Measurements from ENCODE around the gene CRYBB2. TPM values are rescaled to one million over a fixed set of nuclear protein-coding genes. Genes with fewer than 3 reads are reported as not detected.

CRYBB2 gene
- total RNA-seq, 1 experiment from 2014 or later = not detected

DNA sequence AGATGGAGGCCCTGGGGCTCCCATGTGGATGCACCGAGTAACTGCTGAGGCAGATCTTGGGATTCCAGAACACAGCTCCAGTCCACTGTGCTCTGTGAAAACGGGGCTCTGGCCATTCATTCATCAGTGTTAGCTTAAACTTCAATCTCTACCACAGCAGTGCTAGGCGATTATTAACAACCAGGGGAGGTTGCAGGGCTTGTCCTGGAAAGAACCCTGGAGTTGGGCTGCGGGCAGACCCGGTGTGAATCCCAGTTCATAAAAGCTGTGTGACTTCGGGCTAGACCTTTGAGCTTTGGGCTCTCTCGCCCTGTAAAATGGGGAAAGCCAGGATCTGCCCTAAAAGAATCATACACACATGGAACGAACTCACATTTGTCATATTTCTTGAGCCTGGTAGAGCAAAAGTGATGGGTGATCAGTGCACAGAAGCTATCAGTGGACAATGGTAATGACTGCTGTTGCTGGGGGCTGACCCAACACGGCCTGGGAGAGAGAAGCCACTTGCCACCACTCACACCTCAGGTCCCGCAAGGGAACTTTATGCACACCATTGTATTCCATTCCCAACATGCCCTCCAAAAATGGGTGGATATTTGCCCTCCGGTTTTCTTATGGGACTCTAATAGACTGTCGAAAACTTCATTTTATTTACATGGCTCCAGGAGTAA lies 35.4 kb upstream of the CRYBB2 start:
- no peak overlapping the region for H2BK120ac ChIP-seq (ENCODE audit: low read depth, low read length, poor library complexity, severe bottlenecking)
- no peak overlapping the region for H3K18ac ChIP-seq (ENCODE audit: insufficient read length, low read depth, low read length)
- H3K9me3 ChIP-seq (ENCODE audit: control insufficient read depth, low read depth, low read length) = no peaks in the 10 kb centered on the region
- H4K8ac ChIP-seq (replicated peaks; ENCODE audit: insufficient read length, low read depth, low read length) = no peak overlapping the region
- WGBS (ENCODE audit: extremely low coverage, insufficient read length, low lambda C conversion rate) = no CpG with 5 or more reads among the region's 12 CpGs
- no peak overlapping the region for H2BK20ac ChIP-seq (ENCODE audit: low read depth, low read length, poor library complexity, severe bottlenecking)
- no peaks in the 10 kb centered on the region for H3K79me2 ChIP-seq (ENCODE audit: insufficient read depth, low read length)
- H2BK12ac ChIP-seq (ENCODE audit: insufficient read length, low read depth, low read length) = no peak overlapping the region
- H3K4me1 ChIP-seq (ENCODE audit: insufficient read depth, low read length) = no peaks in the 10 kb centered on the region
- no peak overlapping the region for H3K23ac ChIP-seq (ENCODE audit: insufficient read length, low read depth, low read length)
- H3K27ac Mint-ChIP-seq = peak overlapping the region; percentile 8 to 94 (median 43); a peak in 4 of 7 replicates
- H3K4me3 Mint-ChIP-seq = no peak overlapping the region; a peak in 1 of 5 replicates
- no peak overlapping the region for H2BK5ac ChIP-seq (ENCODE audit: insufficient read length, low read length)
- H3K4me2 ChIP-seq (ENCODE audit: insufficient read depth, insufficient read length, low read length) = no peak overlapping the region
- H4K20me1 ChIP-seq (ENCODE audit: control insufficient read depth, insufficient read depth, insufficient read length) = no peaks in the 10 kb centered on the region
- no peaks in the 10 kb centered on the region for H3K27me3 Mint-ChIP-seq (ENCODE audit: low read depth)
- DNase-seq = no peak
- no peak overlapping the region for H3K56ac ChIP-seq (ENCODE audit: insufficient read length, low read depth, low read length)
- H4K91ac ChIP-seq (ENCODE audit: insufficient read length, low read depth, low read length) = no peak overlapping the region
- H3K36me3 Mint-ChIP-seq (ENCODE audit: insufficient read depth in 1 of 3, low read depth in 3 of 3) = peaks cover 14 to 53% (median 50%) of the 10 kb centered on the region in 3 experiments
- H4K5ac ChIP-seq (ENCODE audit: insufficient read length, low read depth, low read length) = no peak overlapping the region
- H3K23me2 ChIP-seq (ENCODE audit: insufficient read length, low read depth, low read length, poor library complexity, severe bottlenecking) = no peaks in the 10 kb centered on the region
- no peak overlapping the region for H3K14ac ChIP-seq (ENCODE audit: insufficient read depth, low read length)
- H3T11ph ChIP-seq (ENCODE audit: low read length) = no peak overlapping the region
- no peak overlapping the region for H2AK5ac ChIP-seq (ENCODE audit: insufficient read length, low read length)
- no peaks in the 10 kb centered on the region for H3K79me1 ChIP-seq (ENCODE audit: insufficient read depth, low read depth, low read length, poor library complexity, severe bottlenecking)
- TF ChIP-seq, protein P1, sequence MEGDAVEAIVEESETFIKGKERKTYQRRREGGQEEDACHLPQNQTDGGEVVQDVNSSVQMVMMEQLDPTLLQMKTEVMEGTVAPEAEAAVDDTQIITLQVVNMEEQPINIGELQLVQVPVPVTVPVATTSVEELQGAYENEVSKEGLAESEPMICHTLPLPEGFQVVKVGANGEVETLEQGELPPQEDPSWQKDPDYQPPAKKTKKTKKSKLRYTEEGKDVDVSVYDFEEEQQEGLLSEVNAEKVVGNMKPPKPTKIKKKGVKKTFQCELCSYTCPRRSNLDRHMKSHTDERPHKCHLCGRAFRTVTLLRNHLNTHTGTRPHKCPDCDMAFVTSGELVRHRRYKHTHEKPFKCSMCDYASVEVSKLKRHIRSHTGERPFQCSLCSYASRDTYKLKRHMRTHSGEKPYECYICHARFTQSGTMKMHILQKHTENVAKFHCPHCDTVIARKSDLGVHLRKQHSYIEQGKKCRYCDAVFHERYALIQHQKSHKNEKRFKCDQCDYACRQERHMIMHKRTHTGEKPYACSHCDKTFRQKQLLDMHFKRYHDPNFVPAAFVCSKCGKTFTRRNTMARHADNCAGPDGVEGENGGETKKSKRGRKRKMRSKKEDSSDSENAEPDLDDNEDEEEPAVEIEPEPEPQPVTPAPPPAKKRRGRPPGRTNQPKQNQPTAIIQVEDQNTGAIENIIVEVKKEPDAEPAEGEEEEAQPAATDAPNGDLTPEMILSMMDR (conservative IDR thresholded peaks at IDR 0.05) = no peak
- no peak overlapping the region for H2BK15ac ChIP-seq (ENCODE audit: low read depth, low read length)
- no peak overlapping the region for H3K9ac ChIP-seq (ENCODE audit: extremely low read depth, insufficient read length, low read length)
- H3K4me1 Mint-ChIP-seq = peaks cover 2 to 4% of the 10 kb centered on the region in 2 experiments; a peak in 3 of 4 replicates
- no peak overlapping the region for H3K4ac ChIP-seq (ENCODE audit: low read depth, low read length)
- H3K9me3 Mint-ChIP-seq = peaks cover 0 to 2% of the 10 kb centered on the region in 2 experiments; a peak in 1 of 5 replicates
- no peak overlapping the region for H2AFZ ChIP-seq (ENCODE audit: low read length)
- H3K27ac ChIP-seq (ENCODE audit: insufficient read length, low read depth, low read length) = no peak overlapping the region
- no peaks in the 10 kb centered on the region for H3K27me3 ChIP-seq (ENCODE audit: insufficient read depth, low read length)

All from H9 (cell line).